Amniotic epithelial cell (primary cell): ENCODE measurements around the gene SAPCD1.

Source experiments
- DNase-seq: peaks from one replicate; pipeline ENCODE4 v3.0.0-alpha.2; 2010; ENCODE audit warnings: low read depth

SAPCD1 gene

DNA sequence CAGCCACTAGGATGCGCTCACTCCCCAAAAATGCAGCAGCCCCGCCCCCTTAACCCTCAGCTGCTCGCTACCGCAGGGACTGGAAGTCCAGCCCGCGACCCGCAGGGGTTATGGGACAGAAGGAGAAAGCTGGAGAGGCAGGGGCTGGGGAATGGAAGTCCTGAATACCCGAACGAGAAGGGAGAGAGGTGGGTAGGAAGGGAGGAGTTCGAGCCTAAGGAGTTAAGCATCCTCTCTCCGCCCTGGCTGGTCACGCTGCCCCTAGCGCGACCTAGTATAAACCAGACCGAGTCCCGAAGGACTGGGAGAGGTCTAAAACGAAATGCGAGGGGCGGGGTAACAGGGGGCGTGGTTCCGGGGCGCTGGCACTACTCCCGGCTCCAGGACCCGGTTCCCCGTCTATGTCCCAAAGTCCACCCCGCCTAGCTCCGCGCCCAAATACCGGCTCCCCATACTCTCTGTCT is 32.9 kb upstream of the SAPCD1 start:
- peak; percentile 81 for DNase-seq

DNA sequence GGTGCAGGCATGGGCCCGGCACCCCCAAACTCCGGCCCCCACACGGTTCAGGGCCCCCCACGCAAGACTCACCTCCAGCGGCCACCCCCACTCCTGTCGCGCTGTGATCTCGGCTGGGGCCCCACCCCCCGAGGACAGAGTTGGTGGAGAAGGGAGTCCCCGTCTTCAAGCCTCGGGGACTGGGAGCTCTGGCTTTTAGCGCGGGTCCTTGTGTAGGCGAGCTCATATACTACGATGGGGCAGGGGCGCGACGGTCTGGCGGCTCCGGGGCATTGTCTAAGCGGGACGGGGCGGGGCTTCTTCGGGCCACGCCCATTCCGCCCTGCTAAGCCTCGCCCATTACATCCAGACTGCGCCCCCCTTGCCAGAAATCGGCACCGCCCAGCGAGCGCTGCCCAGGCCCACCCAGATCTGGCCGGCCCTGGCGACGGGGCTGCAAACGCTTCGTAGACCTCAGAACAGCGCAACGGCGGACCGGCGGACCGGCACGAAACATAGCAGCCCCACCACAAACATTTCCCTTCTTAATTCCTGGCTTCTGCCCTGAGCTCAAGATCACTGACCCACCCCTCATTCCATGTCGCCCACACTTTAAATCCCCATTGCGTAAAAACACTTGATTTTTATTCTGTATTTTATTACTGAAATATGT is 32.4 kb upstream of the SAPCD1 start:
- peak; percentile 67 for DNase-seq

DNA sequence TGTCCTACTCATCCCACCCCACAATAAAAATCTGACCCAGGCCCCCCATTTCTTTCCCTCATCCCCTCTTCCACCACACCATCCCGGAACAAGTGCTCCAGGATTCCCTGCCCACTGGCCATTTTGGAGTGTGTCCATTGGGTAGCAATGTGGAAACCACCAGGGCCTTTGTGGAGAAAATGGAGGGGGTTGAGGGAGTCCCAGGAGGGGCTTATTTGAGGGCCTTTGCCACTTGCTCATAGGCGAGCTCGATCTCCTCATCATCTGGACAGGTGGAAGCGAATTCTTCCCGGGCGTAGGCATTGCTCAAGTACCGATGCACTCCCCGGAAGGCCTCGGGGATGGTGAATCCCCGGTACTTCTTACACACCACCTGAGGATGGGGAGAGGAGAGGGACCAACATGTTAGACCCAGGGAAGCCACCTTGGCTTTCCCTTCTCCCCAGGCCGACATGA is 31.8 kb upstream of the SAPCD1 start:
- no peak for DNase-seq

DNA sequence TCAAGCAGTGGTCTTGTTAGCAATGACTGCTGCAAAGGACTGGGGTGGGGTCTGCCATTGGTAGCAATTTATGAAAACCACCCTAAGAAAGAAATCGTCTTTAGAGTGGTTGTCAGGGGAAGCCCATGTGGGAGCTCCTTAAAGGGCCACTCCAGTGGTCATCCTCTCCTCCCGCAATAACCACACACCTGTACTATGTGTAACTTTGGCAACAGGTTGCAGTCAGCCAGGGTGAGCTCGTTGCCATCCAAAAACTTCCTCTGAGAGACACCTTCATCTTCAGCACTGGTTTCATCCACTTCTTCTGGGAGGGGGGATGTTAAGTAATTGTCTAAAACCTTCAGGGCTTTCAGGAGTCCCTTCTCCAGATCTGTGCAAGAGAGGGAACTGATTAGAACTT is 30.4 kb upstream of the SAPCD1 start:
- no peak for DNase-seq

DNA sequence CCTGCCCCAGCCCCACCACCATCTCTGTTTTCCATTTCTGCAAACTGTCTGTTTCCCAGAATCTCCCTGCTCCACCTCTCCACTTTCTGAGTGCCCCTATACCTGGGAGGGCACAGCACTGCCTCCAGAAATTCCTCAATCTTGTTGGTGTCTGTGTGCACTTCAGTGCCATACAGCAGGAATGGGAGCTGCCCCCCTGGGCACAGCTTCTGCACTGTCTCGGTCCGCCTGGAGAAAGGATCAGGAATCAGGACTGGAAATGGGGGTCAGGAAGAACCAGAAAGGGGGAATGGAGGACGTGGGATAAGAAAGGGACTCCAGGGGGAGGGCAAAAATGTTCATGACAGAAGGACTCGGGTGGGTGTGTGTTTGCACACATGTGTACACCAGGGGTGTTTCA is 28.7 kb upstream of the SAPCD1 start:
- no peak for DNase-seq

DNA sequence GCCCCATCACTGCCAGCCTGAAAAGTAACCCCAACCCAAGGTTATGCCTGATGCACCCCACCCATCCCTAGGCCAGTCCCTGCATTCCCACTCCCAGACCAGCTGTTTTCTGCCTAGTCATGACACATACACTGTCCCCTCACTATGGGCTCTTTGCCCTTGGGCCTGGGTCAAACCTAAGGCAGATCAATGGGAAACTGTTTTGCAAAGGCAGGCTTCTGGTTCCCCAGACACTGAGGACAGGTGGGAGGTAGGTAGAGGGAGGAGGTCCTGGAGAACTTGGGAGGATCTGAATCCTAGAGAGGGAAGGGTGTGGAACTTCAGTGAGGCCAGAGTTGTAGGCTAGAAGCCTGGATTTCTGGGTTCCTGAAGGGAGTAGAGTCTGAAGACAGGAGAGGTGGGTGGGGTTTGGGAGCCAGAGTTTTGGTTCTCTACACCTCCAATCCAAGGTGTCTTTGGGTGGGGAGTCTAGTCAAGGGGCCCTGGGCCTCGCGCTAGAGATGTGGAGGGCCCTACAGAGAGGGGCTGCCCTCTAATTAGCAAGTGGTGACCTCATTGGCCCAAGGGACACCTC is 28.1 kb upstream of the SAPCD1 start:
- DNase-seq = no peak

DNA sequence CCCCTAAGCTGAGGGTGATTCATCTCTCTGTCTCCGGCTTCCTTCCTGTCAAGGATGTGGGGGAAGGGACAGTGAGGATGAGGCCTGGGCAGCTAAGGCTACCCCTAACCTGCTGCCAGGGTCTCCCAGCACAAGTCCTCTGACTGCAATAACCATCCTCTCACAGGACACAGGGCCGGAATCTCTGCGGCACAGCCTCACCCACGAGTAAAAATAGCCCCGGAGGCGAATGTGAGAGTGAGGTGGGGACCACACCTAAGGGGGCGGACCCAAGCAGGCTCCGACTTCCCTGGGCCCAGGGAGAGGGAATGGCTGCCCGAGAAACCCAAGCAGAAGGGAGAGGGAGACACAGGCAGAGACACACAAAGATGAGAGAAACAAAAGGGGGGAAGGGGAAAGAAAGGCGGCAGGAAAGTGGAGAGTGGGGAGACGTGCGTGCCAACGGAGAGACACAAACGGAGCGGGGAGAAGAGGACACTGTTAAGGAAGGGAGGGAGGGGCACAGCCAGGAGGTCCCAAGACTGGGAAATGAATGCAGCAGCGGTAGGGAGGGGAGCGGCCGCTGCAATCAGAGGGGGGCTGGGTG is 27.5 kb upstream of the SAPCD1 start:
- peak; percentile 69 for DNase-seq

DNA sequence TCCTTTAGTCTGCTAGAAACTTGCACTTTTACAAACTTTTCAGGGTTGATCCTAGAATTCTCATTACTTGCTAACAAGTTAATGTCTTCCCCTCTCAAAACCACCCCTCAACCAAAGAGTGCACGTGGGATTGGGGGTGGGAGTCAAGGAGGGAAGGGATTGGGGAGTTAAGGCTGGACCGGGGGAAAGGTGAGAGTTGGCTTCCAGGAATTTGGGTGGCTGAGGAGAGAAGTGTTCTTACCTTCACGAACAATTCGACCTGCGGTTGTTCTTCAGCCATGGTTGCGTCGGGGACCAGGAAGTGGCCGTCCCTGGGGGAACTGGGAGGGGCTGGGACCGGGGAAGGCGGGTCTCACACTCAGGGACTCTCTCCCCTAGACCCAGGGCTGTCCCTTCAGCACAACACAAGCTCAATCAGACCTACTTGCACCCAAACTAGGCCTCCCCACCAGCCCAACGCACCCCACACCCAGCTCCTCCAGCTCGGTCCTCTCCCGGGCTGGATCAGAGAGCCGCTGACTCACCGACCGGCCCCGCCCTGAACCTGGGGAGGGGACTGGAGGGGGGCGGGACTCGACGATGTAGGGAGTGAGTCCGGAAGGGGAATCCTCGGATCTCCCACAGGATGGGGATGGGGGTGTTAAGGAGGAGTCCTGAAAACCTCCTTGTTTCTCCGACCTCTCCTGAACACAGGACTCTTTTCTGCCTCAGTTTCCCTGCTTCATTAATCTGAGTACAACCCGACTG is 26.3 kb upstream of the SAPCD1 start, which contains the start of gene CLIC1:
TSS of gene CLIC1 (minus strand) at position 510 of the 747 bp plus-strand sequence. CDS start at position 280, 230 bp downstream.
- peak; percentile 75 for DNase-seq

DNA sequence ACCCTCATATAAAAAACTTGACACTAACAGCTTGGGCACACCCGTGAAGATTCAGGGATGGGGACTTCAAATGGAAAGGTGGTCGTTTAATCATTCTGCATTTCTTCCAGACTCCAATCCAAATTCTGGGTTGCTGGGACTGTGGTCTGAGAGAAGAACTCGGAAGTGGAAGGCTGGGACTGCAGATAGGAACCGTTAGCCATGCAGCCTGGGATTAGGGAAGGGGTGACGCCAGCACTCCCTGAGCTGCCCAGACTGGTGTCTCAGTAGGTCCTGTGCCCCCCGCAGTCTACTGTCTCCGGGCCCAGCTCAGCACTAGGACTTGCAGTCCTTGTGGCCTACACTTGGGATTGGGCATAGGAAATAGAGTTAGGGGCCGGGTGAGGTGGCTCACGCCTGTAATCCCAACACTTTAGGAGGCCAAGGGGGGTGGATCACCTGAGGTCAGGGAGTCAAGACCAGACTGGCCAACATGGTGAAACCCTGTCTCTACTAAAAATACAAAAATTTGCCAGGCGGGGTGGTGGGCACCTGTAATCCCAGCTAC is 25.6 kb upstream of the SAPCD1 start:
- no peak for DNase-seq

DNA sequence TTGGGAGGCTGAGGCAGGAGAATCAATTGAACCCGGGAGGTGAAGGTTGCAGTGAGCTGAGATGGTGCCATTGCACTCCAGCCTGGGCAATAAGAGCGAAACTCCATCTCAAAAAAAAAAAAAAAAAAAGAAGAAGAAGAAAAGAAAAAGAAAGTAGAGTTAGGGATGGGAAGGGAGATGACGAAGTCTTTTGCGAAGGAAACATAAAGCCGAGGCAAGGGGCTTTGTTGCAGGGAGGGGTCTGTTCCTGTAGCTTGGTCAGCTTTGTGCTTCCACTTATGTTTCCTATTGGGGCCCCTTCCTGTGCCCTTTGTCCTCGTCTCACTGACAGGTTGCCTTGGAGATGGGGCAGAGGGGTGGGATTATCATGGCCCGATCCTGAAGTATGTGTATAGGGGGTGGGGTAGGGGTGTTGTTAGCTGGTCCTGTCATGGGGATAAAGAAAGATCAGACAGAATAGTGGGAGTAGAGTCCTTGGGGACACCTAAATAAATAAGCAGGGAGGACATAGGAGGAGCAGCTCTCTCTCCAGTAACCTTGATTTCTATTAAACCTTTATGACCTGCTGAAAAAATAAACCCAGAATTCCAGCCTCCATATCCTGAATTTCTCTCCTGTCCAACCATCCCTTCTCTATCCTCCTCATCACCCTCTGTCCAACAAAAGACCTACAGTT is 25.0 kb upstream of the SAPCD1 start:
- peak; percentile 33 for DNase-seq

DNA sequence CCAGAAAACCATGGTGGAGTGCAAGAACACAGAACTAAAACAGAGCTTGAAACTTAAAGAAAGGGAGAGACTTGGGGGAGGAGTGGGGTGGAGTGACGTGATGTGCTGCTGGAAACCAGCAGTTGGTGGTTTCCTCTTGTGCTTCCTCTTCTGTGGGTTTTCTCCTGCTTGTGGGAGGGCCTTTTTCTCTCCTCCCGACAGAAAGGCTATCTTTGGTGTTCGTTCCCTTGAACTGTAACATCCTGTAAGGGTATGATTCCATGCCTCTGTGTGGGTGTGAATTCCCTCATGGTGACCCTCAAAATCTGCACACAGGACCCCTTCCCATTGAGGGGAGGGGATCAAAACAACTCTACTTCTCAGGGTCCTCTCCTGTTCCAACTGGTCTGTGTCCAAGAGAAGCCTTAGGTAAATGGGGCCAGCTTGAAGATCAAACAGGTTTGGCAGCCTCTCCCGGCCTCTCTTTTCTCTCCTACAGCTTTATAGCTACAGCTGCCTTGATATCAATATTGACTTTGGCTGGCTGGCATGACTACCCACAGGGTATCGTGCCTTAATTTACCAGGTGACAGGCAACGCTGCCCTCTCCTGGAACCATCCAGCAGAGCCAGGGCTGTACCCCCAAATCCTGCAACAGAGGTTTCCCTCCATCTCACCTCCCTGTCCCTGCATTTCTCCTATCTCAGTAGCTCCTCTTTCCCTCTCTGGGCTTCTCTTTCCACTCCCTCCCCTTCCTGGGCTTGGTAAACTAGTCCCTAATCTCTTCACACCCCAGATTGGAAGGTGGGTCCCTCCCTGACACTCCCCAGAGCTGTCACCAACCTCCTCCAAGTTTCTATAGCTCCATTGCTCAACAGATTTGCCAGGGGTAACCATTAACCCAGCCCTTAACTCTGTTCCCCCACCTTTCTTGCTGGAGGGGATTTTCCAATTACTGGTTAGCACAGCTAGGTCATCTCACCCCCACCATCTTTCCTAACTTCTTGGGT is 24.2 kb upstream of the SAPCD1 start:
- peak; percentile 90 for DNase-seq

DNA sequence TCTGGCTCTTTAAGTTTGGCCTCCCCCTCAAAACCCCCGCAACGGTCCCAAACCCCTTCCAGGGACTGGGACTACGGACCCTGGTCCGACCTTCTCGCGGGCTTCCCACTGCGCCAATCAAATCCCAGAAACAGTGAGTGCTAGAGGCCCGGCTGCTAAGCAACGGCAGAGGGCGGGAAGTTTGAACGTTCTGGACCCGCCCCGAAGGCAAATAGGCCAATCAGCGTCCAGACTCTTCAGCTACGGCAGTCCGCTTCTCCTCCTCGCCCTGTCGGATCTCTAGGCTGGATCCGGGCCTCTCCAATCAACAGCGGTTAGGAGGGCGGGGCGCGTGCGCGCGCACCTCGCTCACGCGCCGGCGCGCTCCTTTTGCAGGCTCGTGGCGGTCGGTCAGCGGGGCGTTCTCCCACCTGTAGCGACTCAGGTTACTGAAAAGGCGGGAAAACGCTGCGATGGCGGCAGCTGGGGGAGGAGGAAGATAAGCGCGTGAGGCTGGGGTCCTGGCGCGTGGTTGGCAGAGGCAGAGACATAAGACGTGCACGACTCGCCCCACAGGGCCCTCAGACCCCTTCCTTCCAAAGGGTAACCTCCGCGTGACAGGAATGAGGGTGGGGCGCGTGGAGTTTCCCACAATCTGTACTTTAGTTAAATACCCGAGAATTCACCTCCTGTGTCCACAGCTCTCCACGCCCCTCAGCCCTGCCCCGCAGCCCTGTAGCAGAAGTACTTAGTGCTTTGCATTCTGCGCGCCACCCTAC is 22.6 kb upstream of the SAPCD1 start, which contains the start of gene MSH5:
TSS of gene MSH5 (plus strand) at position 367 of the 758 bp plus-strand sequence. CDS start 462 bp downstream, outside the sequence.
- peak; percentile 98 for DNase-seq

DNA sequence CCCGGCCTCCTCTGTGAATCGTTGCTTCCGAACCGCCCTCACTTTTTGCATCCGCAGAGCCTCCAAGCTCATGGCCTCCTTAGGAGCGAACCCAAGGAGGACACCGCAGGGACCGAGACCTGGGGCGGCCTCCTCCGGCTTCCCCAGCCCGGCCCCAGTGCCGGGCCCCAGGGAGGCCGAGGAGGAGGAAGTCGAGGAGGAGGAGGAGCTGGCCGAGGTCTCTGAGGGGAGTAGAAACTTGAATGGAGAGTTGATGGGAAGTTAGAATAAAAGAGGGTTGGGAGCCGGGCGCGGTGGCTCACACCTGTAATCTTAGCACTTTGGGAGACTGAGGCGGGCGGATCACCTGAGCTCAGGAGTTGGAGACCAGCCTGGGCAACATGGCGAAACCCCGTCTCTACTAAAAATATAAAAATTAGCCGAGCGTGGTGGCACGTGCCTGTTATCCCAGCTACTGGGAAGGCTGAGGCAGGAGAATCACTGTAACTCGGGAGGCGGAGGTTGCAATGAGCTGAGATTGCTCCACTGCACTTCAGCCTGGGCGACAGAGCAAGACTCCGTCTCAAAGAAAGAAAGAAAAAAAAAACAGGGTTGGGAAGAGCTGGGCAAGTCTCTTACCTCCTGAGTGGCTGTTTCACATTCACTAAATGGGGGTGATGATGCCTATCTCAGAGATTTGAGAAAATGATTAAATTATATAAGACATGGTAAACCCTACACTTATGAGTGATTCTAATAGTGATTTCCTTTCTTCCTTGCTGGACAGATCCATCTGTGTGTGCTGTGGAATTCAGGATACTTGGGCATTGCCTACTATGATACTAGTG is 21.8 kb upstream of the SAPCD1 start:
- no peak for DNase-seq

DNA sequence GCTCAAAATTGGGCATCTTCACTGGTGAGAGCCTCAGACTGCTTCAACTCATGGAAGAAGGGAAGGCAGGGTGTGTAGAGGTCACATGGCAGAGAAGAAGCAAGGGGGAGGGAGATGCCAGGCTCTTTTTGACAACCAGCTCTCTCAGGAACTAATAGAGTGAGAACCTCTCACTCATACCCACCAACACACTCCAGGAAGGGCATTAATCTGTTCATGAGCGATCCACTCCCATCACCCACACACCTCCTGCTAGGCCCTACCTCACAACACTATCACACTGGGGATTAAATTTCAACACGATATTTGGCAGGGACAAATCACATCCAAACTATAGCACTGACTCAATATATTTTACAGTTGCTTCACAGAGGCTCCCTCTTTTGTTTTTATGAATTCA is 20.6 kb upstream of the SAPCD1 start:
- DNase-seq = no peak

DNA sequence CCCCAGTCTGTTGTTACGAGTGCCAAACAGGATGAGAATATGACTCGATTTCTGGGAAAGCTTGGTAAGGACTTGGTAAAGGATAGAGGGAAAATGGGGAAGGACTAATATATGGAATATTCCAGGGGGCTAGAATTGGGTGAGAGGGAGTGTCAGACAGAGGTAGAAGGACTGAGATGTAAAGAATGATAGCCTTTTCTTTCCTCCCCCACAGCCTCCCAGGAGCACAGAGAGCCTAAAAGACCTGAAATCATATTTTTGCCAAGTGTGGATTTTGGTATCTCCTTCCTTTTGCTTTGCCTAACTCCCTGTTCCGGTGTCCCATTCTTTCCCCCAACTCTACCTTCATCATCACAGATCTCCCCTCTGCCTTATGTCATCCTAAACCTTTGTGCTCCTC is 19.6 kb upstream of the SAPCD1 start:
- no peak for DNase-seq

DNA sequence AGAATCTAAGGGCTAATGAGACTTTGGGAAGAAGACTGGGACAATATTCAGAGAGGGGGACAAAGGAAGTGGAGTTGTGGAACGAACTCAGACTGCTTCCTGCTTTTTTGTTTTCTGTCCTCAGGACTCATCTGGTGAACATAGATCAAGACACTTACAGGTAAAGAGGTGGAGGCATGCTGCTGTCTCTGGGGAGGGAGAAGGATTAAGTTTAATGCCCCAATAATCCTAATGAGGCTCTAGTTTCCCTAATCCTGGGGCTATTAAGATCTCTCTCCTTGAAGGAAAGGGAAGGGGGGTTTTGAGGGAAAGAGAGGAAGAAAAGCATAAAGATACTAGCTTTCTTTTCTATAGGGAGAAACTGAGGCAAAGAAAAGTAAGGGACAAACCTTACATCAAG is 18.0 kb upstream of the SAPCD1 start:
- DNase-seq = no peak

DNA sequence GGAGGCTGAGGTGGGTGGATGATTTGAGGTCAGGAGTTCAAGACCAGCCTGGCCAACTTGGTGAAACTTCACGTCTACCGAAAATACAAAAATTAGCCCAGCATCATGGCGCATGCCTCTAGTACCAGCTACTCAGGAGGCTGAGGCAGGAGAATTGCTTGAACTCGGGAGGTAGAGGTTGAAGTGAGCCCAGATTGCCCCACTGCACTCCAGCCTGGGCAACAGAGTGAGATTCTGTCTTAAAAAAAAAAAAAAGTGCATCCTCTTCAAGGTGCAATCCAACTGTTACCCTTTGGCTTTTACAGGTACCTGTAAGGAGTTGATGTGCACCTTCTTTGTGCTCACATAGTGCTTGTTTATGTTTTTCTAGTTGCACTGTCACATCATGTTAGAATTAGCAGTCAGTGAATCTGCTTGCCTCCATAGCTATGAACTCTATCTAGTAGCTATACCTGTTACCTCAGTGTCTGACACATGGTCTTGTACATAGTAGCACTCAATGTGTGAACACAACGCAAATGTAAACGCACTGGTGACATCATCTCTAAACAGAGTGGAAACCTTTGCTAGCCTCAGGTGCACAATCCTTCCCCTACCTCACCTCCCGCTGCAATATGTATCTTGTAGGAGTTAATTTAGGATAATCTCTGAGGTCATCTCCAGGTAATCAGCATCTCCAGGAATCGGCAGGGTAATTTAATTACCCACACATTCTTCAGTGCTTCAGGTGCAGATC is 13.0 kb upstream of the SAPCD1 start:
- DNase-seq = no peak

DNA sequence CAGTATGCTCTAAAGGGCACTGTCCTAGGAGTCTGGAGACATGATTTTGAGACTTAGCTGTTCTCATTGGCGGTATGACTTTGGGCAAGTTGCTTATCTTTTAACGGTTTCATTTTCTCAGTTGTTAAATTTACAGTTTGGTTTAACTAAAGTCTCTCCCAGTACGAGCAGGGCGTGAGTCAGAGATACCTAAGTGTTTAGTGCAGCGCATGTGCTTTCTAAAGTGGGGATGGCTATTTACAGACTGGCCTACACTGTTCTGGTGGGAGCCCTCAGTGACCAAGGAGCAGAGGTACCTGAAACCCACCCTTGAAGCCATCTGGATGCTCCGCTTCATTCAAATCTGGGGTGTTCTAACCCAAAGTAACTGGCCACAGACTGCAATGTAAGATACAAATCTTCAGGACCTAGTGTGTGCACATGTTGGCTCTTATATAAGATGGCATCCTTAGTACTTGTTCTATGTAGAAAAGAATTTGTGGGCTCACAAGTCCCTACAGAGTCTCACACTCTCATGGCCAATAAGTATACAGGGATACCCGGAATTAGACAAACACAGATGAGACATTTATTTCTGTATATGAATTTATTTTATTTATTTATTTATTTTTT is 11.9 kb upstream of the SAPCD1 start:
- peak; percentile 80 for DNase-seq
